NCI-H1048 (cell line): ENCODE data around the gene ANKRD12.
A peak's percentile ranks its signal among the peaks of the same experiment; 100 is the strongest.

ENCODE experiments used
- DNase-seq: peaks from one replicate; lab custom pipeline; 2025; lab: John Stamatoyannopoulos, UW

The ANKRD12 gene

DNA sequence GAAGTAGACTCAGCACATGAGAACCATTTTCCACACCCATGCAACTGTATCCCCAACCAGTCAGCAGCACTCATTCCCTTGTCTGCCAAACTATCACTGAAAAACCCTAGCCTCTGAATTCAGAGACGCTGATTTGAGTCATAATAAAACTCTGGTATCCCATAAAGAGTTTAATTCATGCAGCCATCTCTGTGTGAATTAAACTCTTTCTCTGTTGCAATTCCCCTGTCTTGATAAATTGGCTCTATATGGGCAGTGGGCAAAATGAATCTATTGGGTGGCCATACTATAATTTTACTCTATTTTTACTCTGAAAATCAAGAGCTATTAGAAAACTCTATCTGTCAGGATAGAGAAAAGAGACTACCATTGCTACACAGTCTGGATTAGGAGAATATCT is 157.4 kb downstream of the ANKRD12 start:
- DNase-seq = no peak

DNA sequence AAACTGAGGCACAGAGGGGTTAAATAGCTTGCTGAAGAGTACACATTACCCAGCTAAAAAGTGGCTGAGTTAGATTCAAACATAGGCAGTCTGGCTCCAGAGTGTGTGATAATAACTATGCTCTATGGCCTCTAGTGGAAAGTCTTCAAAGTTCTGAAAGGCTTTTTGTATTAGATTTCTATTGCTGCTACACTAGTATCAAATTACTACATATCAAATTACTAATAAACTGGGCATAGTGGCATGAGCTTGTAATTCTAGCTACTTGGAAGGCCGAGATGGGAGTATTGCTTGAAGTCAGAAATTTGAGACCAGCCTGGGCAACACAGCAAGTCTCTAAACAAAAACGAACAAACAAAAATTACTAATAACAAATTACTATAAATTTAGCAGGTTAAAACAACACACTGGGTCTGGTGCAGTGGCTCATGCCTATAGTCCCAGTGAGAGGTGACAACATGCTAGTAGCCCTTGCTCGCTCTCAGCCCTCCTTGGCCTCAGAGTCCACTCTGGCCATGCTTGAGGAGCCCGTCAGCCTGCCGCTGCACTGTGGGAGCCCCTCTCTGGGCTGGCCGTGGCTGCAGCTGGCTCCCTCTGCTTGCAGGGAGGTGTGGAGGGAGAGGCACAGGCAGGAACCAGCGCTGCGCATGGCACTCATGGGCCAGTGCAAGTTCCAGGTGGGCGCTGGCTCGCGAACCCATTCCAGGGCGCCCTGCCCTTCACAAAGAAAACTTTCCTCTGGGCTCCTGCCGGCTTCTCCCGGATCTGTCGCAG is 159.8 kb downstream of the ANKRD12 start:
- DNase-seq = no peak

- no peak for DNase-seq
Observed at GRCh38 chr18:9297007-9297393, 160.4 kb downstream of the ANKRD12 start.

DNA sequence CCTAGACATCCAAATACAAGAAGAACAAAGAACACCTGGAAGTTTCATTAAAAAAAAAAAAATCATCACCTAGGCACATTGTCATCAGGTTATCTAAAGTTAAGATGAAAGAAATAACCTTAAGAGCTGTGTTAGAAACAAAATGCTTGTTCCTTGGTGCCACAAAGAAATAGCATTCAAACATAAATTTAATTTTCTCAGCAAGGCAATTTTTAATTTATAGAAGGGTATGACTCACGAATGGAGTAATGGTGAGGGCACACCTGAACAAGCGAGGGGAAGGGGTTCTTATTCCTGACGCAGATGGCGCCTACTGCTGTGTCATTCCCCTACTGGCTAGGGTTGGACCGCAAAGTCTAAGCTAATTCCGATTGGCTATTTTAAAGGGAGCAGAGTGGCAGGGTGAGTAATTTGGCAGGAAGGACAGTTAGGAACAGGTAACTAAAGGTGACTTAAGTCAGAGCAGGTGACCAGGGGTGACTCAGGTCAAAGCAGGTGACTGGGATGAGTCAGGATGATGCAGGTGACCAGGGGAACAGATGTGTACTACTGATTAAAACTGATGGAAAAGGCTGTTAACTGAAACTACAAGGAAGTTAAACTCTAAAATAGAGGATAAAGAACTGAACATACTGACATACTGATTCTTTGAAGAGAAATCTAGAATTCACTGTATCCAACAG is 167.9 kb downstream of the ANKRD12 start:
- no peak for DNase-seq

- DNase-seq = no peak
Observed at GRCh38 chr18:9319333-9319732, 182.8 kb downstream of the ANKRD12 start.

- DNase-seq = no peak
Observed at GRCh38 chr18:9321017-9321452, 184.5 kb downstream of the ANKRD12 start.

DNA sequence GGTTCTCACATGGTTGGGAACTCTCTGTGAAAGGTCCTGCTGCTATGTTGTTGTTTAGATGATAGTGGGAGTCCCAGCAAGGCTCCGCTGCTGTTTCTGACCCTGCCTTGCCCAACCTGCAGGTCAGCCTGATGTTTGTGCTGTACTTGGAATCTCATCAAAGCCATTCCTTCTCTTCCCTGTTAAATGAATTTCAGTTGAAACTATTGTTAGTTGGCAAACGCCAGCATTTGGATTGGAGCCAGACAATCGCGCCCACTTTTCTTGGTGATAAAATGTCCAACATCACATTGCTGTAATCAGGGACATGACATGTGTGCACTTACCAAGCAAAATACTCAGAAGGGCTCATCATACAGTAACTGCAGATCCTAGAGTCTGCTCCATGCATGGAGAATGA is 185.2 kb downstream of the ANKRD12 start:
- DNase-seq = no peak

DNA sequence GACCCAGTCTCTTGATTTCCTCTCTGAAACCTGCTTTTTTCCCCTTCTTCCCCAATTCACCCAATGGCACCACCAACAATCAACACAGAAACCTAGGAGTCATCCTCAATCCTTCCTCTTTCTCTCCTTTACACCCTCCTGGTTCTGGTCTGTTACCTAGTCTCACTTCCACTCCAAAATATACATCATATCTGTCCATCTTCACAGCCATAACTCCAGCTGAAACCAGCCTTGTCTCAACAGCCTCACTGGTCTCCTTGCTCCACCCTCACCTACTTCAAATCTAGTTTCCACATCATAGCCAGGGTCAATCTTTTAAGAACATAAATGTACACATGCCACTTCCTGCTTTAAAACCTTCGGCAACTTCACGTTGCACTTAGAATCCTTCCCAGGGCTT is 186.2 kb downstream of the ANKRD12 start:
- DNase-seq = no peak

GRCh38 chr18:9323750-9324445 is 187.3 kb downstream of the ANKRD12 start:
- no peak for DNase-seq

DNA sequence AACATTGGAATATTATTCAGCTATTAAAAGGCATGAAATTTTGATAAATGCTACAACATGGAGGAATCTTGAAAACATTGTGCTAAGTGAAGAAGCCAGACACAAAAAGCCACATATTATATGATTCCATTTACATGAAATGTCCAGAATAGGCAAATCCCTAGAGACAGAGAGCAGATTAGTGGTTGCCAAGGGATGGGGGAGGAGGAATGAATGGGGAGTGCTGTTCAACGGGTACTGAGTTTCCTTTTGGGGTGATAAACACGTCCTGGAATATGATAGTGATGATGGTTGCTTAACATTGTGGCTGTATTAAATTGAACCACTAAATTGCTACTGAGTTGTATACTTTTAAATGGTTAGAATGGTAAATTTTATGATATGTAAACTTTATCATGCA is 189.1 kb downstream of the ANKRD12 start:
- DNase-seq = no peak

GRCh38 chr18:9328776-9329175 is 192.2 kb downstream of the ANKRD12 start:
- no peak for DNase-seq

GRCh38 chr18:9329471-9329870 is 192.9 kb downstream of the ANKRD12 start:
- no peak for DNase-seq

DNA sequence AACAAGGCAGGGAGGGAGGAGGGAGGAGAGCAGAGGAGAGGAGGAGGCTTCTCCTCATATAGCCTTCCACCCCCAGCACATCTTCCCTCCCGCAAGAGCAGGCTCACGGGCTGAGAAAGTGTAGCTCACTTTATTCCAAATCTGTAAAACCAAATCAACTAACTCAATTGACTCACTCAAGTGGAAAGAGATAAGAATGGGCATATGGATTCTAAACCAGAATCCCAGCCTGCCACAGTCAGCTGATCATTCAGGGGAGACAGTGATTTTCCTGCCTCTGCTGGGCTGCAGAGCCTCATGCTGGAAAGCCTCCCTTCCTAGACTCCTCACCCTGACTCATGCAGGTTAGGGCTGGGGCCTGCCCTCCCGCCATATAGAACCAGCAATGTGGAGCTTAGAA is 193.8 kb downstream of the ANKRD12 start:
- DNase-seq = no peak

GRCh38 chr18:9333441-9334328 is 197.1 kb downstream of the ANKRD12 start:
- peak; percentile 63 for DNase-seq

DNA sequence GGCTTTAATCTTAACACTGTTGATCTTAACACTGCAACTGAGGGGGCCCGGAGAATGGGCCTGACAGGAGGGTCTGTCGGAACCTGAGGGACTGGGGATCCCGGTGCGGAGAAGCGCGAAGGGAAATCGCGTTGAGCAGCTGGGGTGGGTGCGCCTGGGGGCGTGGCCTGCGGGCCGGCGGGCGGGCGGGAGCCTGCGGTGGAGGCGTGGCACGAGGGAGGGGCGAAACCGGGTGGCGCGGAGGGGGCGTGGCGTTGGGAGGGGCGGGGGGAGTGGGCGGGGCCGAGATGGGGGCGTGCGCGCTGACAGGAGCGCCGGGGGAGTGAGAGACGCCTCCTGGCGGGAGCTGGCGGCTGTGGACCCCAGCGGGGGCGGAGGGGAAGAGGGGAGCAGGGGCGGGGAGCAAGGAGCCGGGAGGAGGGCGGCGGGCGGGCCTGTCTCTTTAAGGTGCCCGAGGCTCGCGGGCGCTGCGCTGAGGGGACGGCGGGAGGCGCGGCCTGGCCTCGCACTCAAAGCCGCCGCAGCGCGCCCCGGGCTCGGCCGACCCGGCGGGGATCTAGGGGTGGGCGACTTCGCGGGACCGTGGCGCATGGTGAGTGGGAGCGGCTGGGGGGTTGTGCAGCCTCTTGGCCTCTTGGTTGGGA is 197.9 kb downstream of the ANKRD12 start, which contains the start of gene TWSG1:
TWSG1 (plus strand) TSS at position 445 of the 644 bp plus-strand sequence. CDS start 2,457 bp downstream, outside the sequence.
- DNase-seq = peak; percentile 89

DNA sequence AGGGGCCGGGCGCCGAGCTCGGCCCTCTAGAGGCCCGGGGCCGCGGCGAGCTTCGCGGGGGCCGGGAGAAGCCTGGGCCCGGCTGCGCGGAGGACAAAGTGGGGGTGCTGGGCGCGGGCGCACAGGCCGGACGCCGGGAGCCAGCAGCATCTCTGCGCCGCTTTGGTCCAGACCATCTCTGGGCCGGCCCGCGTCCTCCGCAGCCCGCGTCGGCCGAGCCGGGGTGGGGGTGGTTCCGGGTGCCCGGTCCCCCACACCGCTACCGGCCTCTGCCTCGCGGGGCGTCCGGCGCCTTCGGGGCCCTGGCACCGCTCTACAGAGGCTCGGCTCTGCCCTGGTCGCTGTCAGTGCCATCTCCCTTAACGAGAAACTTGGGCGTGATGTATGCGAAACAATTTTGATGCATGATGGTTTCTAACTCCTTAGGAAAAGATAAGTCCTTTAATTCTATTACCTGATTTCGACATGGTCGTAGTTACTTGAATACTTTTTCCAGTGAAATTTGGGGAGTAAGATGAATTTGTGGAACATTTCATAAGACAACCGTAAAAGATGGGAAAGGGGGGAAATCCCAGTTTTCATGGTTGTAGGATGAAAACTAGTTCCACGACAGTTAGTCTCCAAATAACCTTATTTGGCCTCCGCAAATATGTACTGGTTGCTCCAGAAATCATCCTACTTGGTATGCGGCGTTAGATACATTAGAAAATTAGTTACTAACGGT is 198.6 kb downstream of the ANKRD12 start:
- DNase-seq = no peak
